Endodermal cell (in vitro differentiated cells): ENCODE measurements around the gene KRT2. TPM values are rescaled to one million over a fixed set of nuclear protein-coding genes. Genes with fewer than 3 reads are reported as not detected.

ENCODE experiments used
- DNase-seq: peaks from one replicate; pipeline ENCODE4 v3.0.0-alpha.2; 2017
- H3K27ac ChIP-seq: 2 replicates; pipeline ENCODE4 v1.5.1; 2013; ENCODE audit warnings: mild to moderate bottlenecking, low read depth, low read length, moderate library complexity
- H3K27me3 ChIP-seq: 2 replicates; pipeline ENCODE4 v1.6.1; 2013; ENCODE audit warnings: mild to moderate bottlenecking, low read length, moderate library complexity; ENCODE audit not compliant: insufficient read depth, control insufficient read depth, poor library complexity, severe bottlenecking
- H3K36me3 ChIP-seq: 2 replicates; pipeline ENCODE4 v1.7.0; 2013; ENCODE audit warnings: mild to moderate bottlenecking, low read length, moderate library complexity; ENCODE audit not compliant: control insufficient read depth, insufficient read depth
- H3K4me1 ChIP-seq: one replicate; pipeline ENCODE4 v1.7.0; 2013; ENCODE audit warnings: low read length; ENCODE audit not compliant: control insufficient read depth, insufficient read depth
- H3K4me3 ChIP-seq: 2 replicates; pipeline ENCODE4 v1.5.1; 2013; ENCODE audit warnings: mild to moderate bottlenecking, low read length, moderate library complexity
- H3K9ac ChIP-seq: 2 replicates; pipeline ENCODE4 v1.6.1; 2013; ENCODE audit warnings: mild to moderate bottlenecking, low read length, moderate library complexity; ENCODE audit not compliant: poor library complexity, severe bottlenecking; ENCODE audit errors: extremely low read depth
- H3K9me3 ChIP-seq: 2 replicates; pipeline ENCODE4 v1.6.1; 2013; ENCODE audit warnings: mild to moderate bottlenecking, low read length, moderate library complexity; ENCODE audit not compliant: control insufficient read depth
- H3K27ac Mint-ChIP-seq: 2 replicates; pipeline ENCODE4 v1.8.0; 2020; ENCODE audit warnings: mixed read lengths
- H3K27me3 Mint-ChIP-seq: 2 replicates; pipeline ENCODE4 v1.8.0; 2021; ENCODE audit warnings: mild to moderate bottlenecking, mixed read lengths; ENCODE audit not compliant: insufficient read depth
- H3K36me3 Mint-ChIP-seq: 2 replicates; pipeline ENCODE4 v1.8.0; 2020; ENCODE audit warnings: low read depth, mixed read lengths
- H3K4me1 Mint-ChIP-seq: 2 replicates; pipeline ENCODE4 v1.8.0; 2020; ENCODE audit warnings: mixed read lengths
- H3K4me3 Mint-ChIP-seq: 2 replicates; pipeline ENCODE4 v1.8.0; 2020; ENCODE audit warnings: mild to moderate bottlenecking, moderate library complexity, mixed read lengths
- H3K9me3 Mint-ChIP-seq: 2 replicates; pipeline ENCODE4 v1.8.0; 2020; ENCODE audit warnings: mild to moderate bottlenecking, mixed read lengths
- WGBS, 2 experiments: methylation state at CpG; one replicate each; pipeline versions ENCODE4 v1.1.5 to v1.1.7; 2013; ENCODE audit warnings: missing lambda C conversion rate in 2 of 2, mixed read lengths in 1 of 2; ENCODE audit not compliant: insufficient coverage in 1 of 2, insufficient read length in 1 of 2; 5-methylcytosine and 5-hydroxymethylcytosine counted together
- total RNA-seq, 2 donors: library from RNA; stranded (reverse); fragmentation: NEBNext Ultra II Directional in 1 of 2; extraction: Animal tissue kit (Norgen Biotek cat#: 25700) in 1 of 2; gene quantifications; 2 replicates in 1 of 2; 3 replicates in 1 of 2; pipeline ENCODE4 v1.2.1, GENCODE V29; 2021
- TF ChIP-seq, protein P1 (sequence below): fragments of 200-600 bp; sonication (generic); conservative IDR thresholded peaks from 2 replicates; pipeline ENCODE4 v1.5.0; 2021; ENCODE audit warnings: antibody characterized with exemption, mild to moderate bottlenecking

Gene KRT2
- total RNA-seq, 2 donors from 2014 or later = not detected

DNA sequence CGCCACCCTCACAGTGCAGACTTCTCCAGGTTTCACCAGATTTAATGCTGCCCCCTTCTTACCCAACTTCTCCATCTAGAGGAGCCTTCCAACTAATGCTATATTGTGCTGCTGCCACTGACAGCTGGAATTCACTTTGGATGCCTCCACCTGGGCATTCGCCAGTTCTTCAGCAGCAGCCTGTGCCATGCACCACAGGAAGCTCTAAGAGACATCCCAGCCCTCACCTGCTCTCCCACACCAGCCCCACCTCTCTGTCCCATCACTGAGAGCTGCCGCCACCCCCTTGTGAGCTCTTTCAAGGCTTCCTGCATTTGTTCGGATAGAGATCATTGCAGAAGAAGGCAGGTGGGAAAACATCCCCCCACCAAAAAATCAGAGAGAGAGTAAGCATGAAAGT lies 4.6 kb upstream of the KRT2 start:
- Histone ChIP-seq H3K27ac (no peak overlapping the region), H3K9me3 (peaks cover 7% of the 10 kb centered on the region), H3K27me3 (peaks cover 5% of the 10 kb centered on the region), H3K4me3 (no peak overlapping the region), H3K36me3 (no peaks in the 10 kb centered on the region), H3K9ac (no peak overlapping the region), H3K4me1 (no peaks in the 10 kb centered on the region)
- DNase-seq = no peak
- H3K27ac Mint-ChIP-seq = no peak overlapping the region
- H3K36me3 Mint-ChIP-seq = no peaks in the 10 kb centered on the region
- H3K9me3 Mint-ChIP-seq = no peaks in the 10 kb centered on the region
- H3K4me1 Mint-ChIP-seq = no peaks in the 10 kb centered on the region
- TF ChIP-seq, protein P1, sequence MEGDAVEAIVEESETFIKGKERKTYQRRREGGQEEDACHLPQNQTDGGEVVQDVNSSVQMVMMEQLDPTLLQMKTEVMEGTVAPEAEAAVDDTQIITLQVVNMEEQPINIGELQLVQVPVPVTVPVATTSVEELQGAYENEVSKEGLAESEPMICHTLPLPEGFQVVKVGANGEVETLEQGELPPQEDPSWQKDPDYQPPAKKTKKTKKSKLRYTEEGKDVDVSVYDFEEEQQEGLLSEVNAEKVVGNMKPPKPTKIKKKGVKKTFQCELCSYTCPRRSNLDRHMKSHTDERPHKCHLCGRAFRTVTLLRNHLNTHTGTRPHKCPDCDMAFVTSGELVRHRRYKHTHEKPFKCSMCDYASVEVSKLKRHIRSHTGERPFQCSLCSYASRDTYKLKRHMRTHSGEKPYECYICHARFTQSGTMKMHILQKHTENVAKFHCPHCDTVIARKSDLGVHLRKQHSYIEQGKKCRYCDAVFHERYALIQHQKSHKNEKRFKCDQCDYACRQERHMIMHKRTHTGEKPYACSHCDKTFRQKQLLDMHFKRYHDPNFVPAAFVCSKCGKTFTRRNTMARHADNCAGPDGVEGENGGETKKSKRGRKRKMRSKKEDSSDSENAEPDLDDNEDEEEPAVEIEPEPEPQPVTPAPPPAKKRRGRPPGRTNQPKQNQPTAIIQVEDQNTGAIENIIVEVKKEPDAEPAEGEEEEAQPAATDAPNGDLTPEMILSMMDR = no peak
- H3K4me3 Mint-ChIP-seq = no peak overlapping the region
- WGBS, 2 experiments = 88 to 100% methylated on average over 1 to 4 of the region's 4 CpGs
- H3K27me3 Mint-ChIP-seq = peaks cover 14% of the 10 kb centered on the region

- Mint-ChIP-seq H3K27me3 (peaks cover 15% of the 10 kb centered on the region), H3K9me3 (no peaks in the 10 kb centered on the region)
- DNase-seq = no peak
These were observed 3.7 kb upstream of the KRT2 start for GRCh38 chr12:52655720-52656124.

DNA sequence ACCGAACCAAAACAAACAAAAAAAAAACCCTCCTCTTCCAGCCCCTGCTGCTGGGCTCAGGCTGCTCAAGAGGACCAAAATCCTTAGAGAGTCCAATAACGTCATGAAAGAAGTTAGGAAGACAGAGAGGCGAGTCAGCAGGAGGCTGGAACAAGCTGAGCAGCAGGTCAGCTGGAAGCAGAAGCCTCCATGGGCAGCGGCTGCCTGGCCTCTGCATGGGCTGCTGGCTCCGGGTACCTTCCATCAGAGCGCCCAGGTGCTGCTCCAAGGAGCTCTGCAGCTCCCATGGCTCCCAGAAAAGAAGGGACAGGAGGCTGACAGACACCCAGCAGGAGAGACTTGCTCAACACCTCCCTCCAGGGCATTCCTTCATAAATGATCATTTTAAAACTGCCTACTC lies 3.2 kb upstream of the KRT2 start:
- no peak overlapping the region for H3K4me3 Mint-ChIP-seq
- no peaks in the 10 kb centered on the region for H3K36me3 ChIP-seq
- H3K4me1 Mint-ChIP-seq = no peaks in the 10 kb centered on the region
- no peaks in the 10 kb centered on the region for H3K36me3 Mint-ChIP-seq
- no peaks in the 10 kb centered on the region for H3K9me3 Mint-ChIP-seq
- H3K9ac ChIP-seq = no peak overlapping the region
- no peak overlapping the region for H3K4me3 ChIP-seq
- H3K27me3 Mint-ChIP-seq = peaks cover 17% of the 10 kb centered on the region
- TF ChIP-seq, protein P1 = no peak
- peaks cover 8% of the 10 kb centered on the region for H3K27me3 ChIP-seq
- H3K9me3 ChIP-seq = peaks cover 7% of the 10 kb centered on the region
- DNase-seq = peak; percentile 46
- WGBS, 2 experiments = 80 to 81% methylated on average over 1 to 6 of the region's 6 CpGs
- no peaks in the 10 kb centered on the region for H3K4me1 ChIP-seq
- H3K27ac ChIP-seq = no peak overlapping the region
- no peak overlapping the region for H3K27ac Mint-ChIP-seq

More at GRCh38 chr12:52655720-52656124, 3.7 kb upstream of the KRT2 start:
- H3K4me3 Mint-ChIP-seq = no peak overlapping the region
- peaks cover 5% of the 10 kb centered on the region for H3K27me3 ChIP-seq
- no peak overlapping the region for H3K4me3 ChIP-seq
- H3K9me3 ChIP-seq = peaks cover 7% of the 10 kb centered on the region
- H3K4me1 Mint-ChIP-seq = no peaks in the 10 kb centered on the region
- no peak overlapping the region for H3K27ac ChIP-seq
- H3K36me3 ChIP-seq = no peaks in the 10 kb centered on the region
- H3K9ac ChIP-seq = no peak overlapping the region
- no peaks in the 10 kb centered on the region for H3K36me3 Mint-ChIP-seq
- TF ChIP-seq, protein P1 = no peak
- no peaks in the 10 kb centered on the region for H3K4me1 ChIP-seq
- H3K27ac Mint-ChIP-seq = no peak overlapping the region
- 85 to 87% methylated on average over 5 to 8 of the region's 8 CpGs for whole genome bisulfite sequencing, 2 experiments
